HG02759 (cell line): ENCODE measurements around the gene GNPTG.

ENCODE experiments used
- ATAC-seq: cut with Tn5 transposase; IDR thresholded peaks from one replicate; pipeline ENCODE4 v1.9.1; 2021; ENCODE audit warnings: mild to moderate bottlenecking, moderate library complexity; ENCODE audit not compliant: unreplicated experiment

Gene GNPTG

GRCh38 chr16:1392826-1393225 lies 41.1 kb downstream of the GNPTG start:
- ATAC-seq: no peak

- no peak for ATAC-seq
These were observed 42.0 kb downstream of the GNPTG start for GRCh38 chr16:1393613-1394176.

GRCh38 chr16:1394367-1394951 lies 42.7 kb downstream of the GNPTG start:
- no peak for ATAC-seq

GRCh38 chr16:1395444-1396031 lies 43.8 kb downstream of the GNPTG start:
- no peak for ATAC-seq

GRCh38 chr16:1397779-1398178 lies 46.0 kb downstream of the GNPTG start:
- ATAC-seq: no peak

- ATAC-seq: no peak
These were observed 46.6 kb downstream of the GNPTG start for GRCh38 chr16:1398351-1398750.

GRCh38 chr16:1398826-1399581 lies 47.3 kb downstream of the GNPTG start:
- ATAC-seq: no peak

GRCh38 chr16:1401061-1401757 lies 49.5 kb downstream of the GNPTG start:
- no peak for ATAC-seq

GRCh38 chr16:1401758-1402154 lies 50.0 kb downstream of the GNPTG start:
- no peak for ATAC-seq

GRCh38 chr16:1403036-1403435 lies 51.3 kb downstream of the GNPTG start:
- ATAC-seq: no peak

- ATAC-seq: no peak
These were observed 52.0 kb downstream of the GNPTG start for GRCh38 chr16:1403733-1404132.

GRCh38 chr16:1407753-1408152 lies 56.0 kb downstream of the GNPTG start:
- ATAC-seq: peak; percentile 9

GRCh38 chr16:1408171-1408837 lies 56.6 kb downstream of the GNPTG start:
- ATAC-seq: peak; percentile 86

GRCh38 chr16:1412847-1413246 lies 61.1 kb downstream of the GNPTG start:
- no peak for ATAC-seq
